Peyer's patch (tissue), 4 donors: ENCODE results near the gene ACAD8.

ENCODE experiments used
- POLR2A ChIP-seq, 2 donors: fragments of 450-650 bp; IDR thresholded peaks; one replicate each; pipeline ENCODE4 v1.5.1; 2017; ENCODE audit warnings: antibody characterized with exemption in 2 of 2, mild to moderate bottlenecking in 2 of 2, moderate library complexity in 2 of 2
- TF ChIP-seq, protein P1 (sequence below), 6 experiments: fragments of 450-650 bp in 4 of 6; fragments of 200-600 bp in 2 of 6; sonication (generic) in 1 of 6; IDR thresholded peaks; one replicate each; pipeline ENCODE4 v1.5.1; 2017 to 2019; ENCODE audit warnings: antibody characterized with exemption in 6 of 6, mild to moderate bottlenecking in 3 of 6, moderate library complexity in 1 of 6

DNA sequence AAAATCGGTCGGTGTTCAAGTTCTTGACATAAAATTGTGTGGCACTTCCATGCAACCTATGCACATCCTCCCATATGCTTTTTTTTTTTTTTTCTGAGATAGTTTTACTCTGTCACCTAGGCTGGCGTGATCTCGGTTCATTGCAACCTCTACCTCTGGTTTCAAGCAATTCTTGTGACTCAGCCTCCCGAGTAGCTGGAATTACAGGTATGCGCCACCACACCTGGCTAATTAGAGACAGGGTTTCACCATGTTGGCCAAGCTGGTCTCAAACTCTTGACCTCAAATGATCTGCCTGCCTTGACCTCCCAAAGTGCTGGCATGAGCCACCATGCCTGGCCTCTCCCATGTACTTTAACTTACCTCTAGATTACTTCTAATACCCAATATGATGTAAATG is 37.8 kb downstream of the ACAD8 start:
- TF ChIP-seq, protein P1, sequence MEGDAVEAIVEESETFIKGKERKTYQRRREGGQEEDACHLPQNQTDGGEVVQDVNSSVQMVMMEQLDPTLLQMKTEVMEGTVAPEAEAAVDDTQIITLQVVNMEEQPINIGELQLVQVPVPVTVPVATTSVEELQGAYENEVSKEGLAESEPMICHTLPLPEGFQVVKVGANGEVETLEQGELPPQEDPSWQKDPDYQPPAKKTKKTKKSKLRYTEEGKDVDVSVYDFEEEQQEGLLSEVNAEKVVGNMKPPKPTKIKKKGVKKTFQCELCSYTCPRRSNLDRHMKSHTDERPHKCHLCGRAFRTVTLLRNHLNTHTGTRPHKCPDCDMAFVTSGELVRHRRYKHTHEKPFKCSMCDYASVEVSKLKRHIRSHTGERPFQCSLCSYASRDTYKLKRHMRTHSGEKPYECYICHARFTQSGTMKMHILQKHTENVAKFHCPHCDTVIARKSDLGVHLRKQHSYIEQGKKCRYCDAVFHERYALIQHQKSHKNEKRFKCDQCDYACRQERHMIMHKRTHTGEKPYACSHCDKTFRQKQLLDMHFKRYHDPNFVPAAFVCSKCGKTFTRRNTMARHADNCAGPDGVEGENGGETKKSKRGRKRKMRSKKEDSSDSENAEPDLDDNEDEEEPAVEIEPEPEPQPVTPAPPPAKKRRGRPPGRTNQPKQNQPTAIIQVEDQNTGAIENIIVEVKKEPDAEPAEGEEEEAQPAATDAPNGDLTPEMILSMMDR (IDR thresholded peaks at IDR 0.05) = no peak
- TF ChIP-seq POLR2A (IDR thresholded peaks at IDR 0.05) = no peak
